PC-9 (cell line): ENCODE measurements around the gene CLDN6. TPM values are rescaled to one million over a fixed set of nuclear protein-coding genes. Genes with fewer than 3 reads are reported as not detected.

Experiments
- BruUV-seq: library from RNA; stranded (reverse); fragments of 400-500 nt; replicated peaks from 2 replicates; lab custom pipeline; 2021; lab: Mats Ljungman, UMichigan
- CTCF ChIA-PET: fragments of 300-600 bp; sonication (Branson Sonifier 250); formaldehyde crosslinking; loops from one replicate; lab custom pipeline; 2022; ENCODE audit warnings: antibody characterized with exemption; lab: Charles Lee
- POLR2A ChIA-PET: fragments of 300-600 bp; sonication (Branson Sonifier 250); formaldehyde crosslinking; loops from one replicate; lab custom pipeline; 2022; ENCODE audit warnings: antibody characterized with exemption; ENCODE audit not compliant: unreplicated experiment; lab: Charles Lee
- DNase-seq, 2 experiments: peaks; one replicate each; pipeline versions ENCODE4 v3.0.0 to v3.0.0-alpha.2; 2015 to 2022; ENCODE audit warnings: mixed read lengths in 1 of 2
- H2AFZ ChIP-seq: fragments of 200-600 bp; sonication (generic); 2 replicates; pipeline ENCODE4 v1.8.1; 2017; ENCODE audit warnings: antibody characterized with exemption
- H3F3A ChIP-seq: fragments of 200-600 bp; sonication (generic); 2 replicates; pipeline ENCODE4 v1.8.1; 2017; ENCODE audit warnings: antibody characterized with exemption, mild to moderate bottlenecking, low read depth; ENCODE audit not compliant: insufficient read depth
- H3K27ac ChIP-seq: fragments of 200-600 bp; sonication (generic); 2 replicates; pipeline ENCODE4 v1.6.1; 2016; ENCODE audit warnings: mixed run types
- H3K27me3 ChIP-seq: fragments of 200-600 bp; sonication (generic); 2 replicates; pipeline ENCODE4 v1.6.1; 2016; ENCODE audit warnings: low read depth, mixed run types; ENCODE audit not compliant: insufficient read depth
- H3K36me3 ChIP-seq: fragments of 200-600 bp; sonication (generic); 2 replicates; pipeline ENCODE4 v1.6.1; 2016; ENCODE audit warnings: low read depth, mixed run types
- H3K4me1 ChIP-seq: fragments of 200-600 bp; sonication (generic); replicated peaks from 2 replicates; pipeline ENCODE4 v1.6.1; 2016; ENCODE audit warnings: mixed run types; ENCODE audit not compliant: insufficient read depth
- H3K4me2 ChIP-seq: fragments of 200-600 bp; sonication (generic); 2 replicates; pipeline ENCODE4 v1.6.1; 2017; ENCODE audit warnings: mixed run types
- H3K4me3 ChIP-seq: fragments of 200-600 bp; sonication (generic); 2 replicates; pipeline ENCODE4 v1.6.1; 2016; ENCODE audit warnings: mixed run types
- H3K79me2 ChIP-seq: fragments of 200-600 bp; sonication (generic); 2 replicates; pipeline ENCODE4 v1.6.1; 2017; ENCODE audit warnings: low read depth, mixed run types
- H3K9me2 ChIP-seq: fragments of 200-600 bp; sonication (generic); 2 replicates; pipeline ENCODE4 v1.8.1; 2017; ENCODE audit warnings: mild to moderate bottlenecking; ENCODE audit not compliant: insufficient read depth
- H3K9me3 ChIP-seq: fragments of 200-600 bp; sonication (generic); 2 replicates; pipeline ENCODE4 v1.8.1; 2016; ENCODE audit warnings: low read depth; ENCODE audit not compliant: insufficient read depth
- H4K20me1 ChIP-seq: fragments of 200-600 bp; sonication (generic); 2 replicates; pipeline ENCODE4 v1.8.1; 2017; ENCODE audit not compliant: insufficient read depth
- EZH2 ChIP-seq: fragments of 200-600 bp; sonication (generic); IDR thresholded peaks from 2 replicates; pipeline ENCODE4 v1.8.0; 2017; ENCODE audit warnings: antibody characterized with exemption, low read depth
- intact Hi-C: fragments of 100-400 bp; cut with micrococcal nuclease; formaldehyde crosslinking; loops from one replicate; pipeline ENCODE4 v1.10.0; 2022; ENCODE audit not compliant: unreplicated experiment
- total RNA-seq: library from RNA; stranded (reverse); gene quantifications from 2 replicates; pipeline ENCODE4 v1.2.3, GENCODE V29; 2021
- TF ChIP-seq, protein P1 (sequence below): fragments of 200-600 bp; sonication (generic); conservative IDR thresholded peaks from 2 replicates; pipeline ENCODE4 v1.6.1; 2017; ENCODE audit warnings: mixed run types, antibody characterized with exemption, mild to moderate bottlenecking, moderate library complexity

The CLDN6 gene
- total RNA-seq, 1 experiment from 2014 or later: 0.26 TPM

GRCh38 chr16:2974319-2975056 lies 43.5 kb downstream of the CLDN6 start:
- Histone ChIP-seq H3K27me3 (no peaks in the 10 kb centered on the region), H4K20me1 (no peaks in the 10 kb centered on the region; the same call in 1 of the 2 replicates), H3K4me3 (no peak overlapping the region), H3K4me1 (peaks cover 4% of the 10 kb centered on the region), H3K27ac (no peak overlapping the region), H2AFZ (no peak overlapping the region), H3K36me3 (no peaks in the 10 kb centered on the region), H3K4me2 (no peak overlapping the region), H3K79me2 (peaks cover 11% of the 10 kb centered on the region; the same call in 1 of the 2 replicates), H3K9me2 (no peaks in the 10 kb centered on the region), H3F3A (peaks cover 19% of the 10 kb centered on the region; the same call in 1 of the 2 replicates), H3K9me3 (no peaks in the 10 kb centered on the region)
- ChIA-PET CTCF (no interaction called here), POLR2A (no interaction called here)
- no peak for DNase-seq
- intact Hi-C loops: no loop called here
- TF ChIP-seq, protein P1, sequence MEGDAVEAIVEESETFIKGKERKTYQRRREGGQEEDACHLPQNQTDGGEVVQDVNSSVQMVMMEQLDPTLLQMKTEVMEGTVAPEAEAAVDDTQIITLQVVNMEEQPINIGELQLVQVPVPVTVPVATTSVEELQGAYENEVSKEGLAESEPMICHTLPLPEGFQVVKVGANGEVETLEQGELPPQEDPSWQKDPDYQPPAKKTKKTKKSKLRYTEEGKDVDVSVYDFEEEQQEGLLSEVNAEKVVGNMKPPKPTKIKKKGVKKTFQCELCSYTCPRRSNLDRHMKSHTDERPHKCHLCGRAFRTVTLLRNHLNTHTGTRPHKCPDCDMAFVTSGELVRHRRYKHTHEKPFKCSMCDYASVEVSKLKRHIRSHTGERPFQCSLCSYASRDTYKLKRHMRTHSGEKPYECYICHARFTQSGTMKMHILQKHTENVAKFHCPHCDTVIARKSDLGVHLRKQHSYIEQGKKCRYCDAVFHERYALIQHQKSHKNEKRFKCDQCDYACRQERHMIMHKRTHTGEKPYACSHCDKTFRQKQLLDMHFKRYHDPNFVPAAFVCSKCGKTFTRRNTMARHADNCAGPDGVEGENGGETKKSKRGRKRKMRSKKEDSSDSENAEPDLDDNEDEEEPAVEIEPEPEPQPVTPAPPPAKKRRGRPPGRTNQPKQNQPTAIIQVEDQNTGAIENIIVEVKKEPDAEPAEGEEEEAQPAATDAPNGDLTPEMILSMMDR: no peak
- no peak for TF ChIP-seq EZH2
- no TSS peak for BruUV-seq

DNA sequence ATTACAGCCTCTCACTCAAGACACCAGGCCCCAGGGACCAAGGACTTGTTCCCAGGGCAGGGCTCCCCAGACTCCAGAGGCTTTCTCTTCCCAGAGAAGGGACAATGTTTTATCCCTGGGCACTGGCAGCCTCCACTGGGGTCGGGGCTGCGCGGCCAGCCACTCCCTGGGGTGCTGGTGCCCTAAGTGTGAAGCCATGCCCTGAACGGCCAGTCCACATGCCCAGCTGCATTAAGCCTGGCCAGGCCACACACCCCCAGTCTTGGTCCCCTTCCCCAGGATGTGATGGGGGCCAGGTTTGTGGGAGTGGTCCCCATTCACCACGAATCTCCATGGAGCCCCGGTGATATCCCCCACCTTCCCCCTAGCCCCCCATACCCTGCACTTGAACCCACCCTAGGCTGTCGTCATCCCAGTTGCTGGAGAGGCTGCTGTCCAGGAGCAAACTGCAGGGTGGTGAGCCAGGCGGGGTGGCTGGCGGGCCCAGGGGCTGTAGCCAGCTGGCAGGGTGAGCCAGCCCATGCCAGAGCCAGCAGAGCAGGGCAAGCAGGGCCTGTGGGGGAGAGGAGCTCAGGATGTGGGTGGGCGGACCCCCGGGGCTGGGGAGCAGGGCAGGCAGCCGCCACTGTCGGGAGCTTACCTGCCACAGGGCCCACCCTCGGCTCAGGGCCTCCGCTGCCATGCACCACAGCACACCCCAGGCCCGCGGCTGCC lies 44.2 kb downstream of the CLDN6 start:
- Histone ChIP-seq H3K4me3 (no peak overlapping the region), H3F3A (peaks cover 19% of the 10 kb centered on the region; the same call in 1 of the 2 replicates), H3K4me2 (no peak overlapping the region), H3K4me1 (no peaks in the 10 kb centered on the region; the same call in 1 of the 2 replicates), H3K9me2 (no peaks in the 10 kb centered on the region), H3K36me3 (no peaks in the 10 kb centered on the region), H2AFZ (no peak overlapping the region), H3K79me2 (peaks cover 6% of the 10 kb centered on the region; the same call in 1 of the 2 replicates), H4K20me1 (no peaks in the 10 kb centered on the region; the same call in 1 of the 2 replicates), H3K27me3 (no peaks in the 10 kb centered on the region), H3K9me3 (no peaks in the 10 kb centered on the region), H3K27ac (no peak overlapping the region)
- ChIA-PET POLR2A (no interaction called here), CTCF (no interaction called here)
- intact Hi-C loops: no loop called here
- no peak for DNase-seq
- TF ChIP-seq, protein P1: no peak
- no peak for TF ChIP-seq EZH2
- no TSS peak for BruUV-seq

DNA sequence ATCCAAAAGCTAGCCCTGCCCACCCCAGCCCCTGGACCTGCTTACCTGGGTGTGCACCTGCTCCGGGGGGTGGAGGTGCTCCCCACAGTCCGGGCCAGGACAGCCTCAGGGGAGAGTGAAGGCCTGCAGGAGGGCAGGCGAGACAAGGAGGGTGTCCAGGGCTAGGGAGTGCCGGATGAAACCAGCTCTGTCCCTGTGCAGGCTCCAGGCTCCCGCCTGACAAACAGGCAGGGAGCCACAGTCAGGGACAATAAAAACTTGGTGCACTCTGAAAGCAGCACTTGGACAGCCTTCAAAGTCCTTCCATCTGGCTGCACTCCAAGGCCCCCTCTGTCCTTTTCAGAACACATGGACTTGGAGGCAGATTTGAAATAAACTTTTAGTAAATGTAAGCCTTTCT lies 44.9 kb downstream of the CLDN6 start:
- no peaks in the 10 kb centered on the region; the same call in 1 of the 2 replicates for H3K4me1 ChIP-seq
- no peak for TF ChIP-seq EZH2
- TF ChIP-seq, protein P1: no peak
- H3K27ac ChIP-seq: no peak overlapping the region
- H3F3A ChIP-seq: peaks cover 19% of the 10 kb centered on the region; the same call in 1 of the 2 replicates
- no peaks in the 10 kb centered on the region for H3K9me3 ChIP-seq
- no peaks in the 10 kb centered on the region for H3K36me3 ChIP-seq
- POLR2A ChIA-PET: interaction anchor here (0.6 kb wide), 1 partner anchor 14 kb away, joined by 4 read pairs; no protein-coding TSS in a partner anchor
- DNase-seq: no peak
- intact Hi-C loops: no loop called here
- H3K4me3 ChIP-seq: no peak overlapping the region
- H4K20me1 ChIP-seq: no peaks in the 10 kb centered on the region; the same call in 1 of the 2 replicates
- CTCF ChIA-PET: no interaction called here
- no peaks in the 10 kb centered on the region for H3K9me2 ChIP-seq
- peaks cover 6% of the 10 kb centered on the region; the same call in 1 of the 2 replicates for H3K79me2 ChIP-seq
- no TSS peak for BruUV-seq
- no peak overlapping the region for H2AFZ ChIP-seq
- no peak overlapping the region for H3K4me2 ChIP-seq
- H3K27me3 ChIP-seq: no peaks in the 10 kb centered on the region
